ENCODE measurements around the gene RAPGEF1.

The RAPGEF1 gene

DNA sequence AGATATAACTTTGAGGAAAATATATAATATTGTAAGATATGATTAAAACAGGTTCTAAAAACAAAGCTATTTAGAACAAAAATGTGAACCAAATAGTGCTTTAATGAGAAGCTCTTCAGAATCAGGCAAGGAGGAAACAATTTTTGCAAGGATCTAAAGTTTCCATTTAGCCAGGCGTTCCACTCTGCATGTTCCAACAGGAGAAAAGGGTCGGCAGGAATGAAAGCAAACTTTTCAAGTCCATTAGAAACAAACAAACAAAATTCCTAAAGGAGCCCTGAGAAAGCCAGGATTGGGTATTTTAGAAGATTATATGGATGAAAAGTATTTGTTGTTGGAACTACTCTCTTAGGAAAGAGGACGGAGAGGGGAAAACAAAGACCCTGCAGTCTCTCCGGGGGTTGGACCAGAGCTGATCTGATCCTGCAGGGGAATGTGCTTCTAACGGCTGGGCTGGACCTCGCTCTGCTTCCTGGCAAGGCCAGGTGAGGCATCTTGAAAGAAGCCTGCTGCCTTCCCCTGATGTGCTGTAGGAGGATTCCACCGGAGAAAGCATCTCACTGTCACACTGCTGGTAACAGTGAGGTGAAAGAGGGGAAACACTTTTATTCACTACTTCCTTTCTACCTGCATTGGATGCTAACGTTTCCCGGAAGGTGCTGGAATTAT lies 100.0 kb downstream of the RAPGEF1 start:
- H3K4me3 ChIP-seq (ENCODE audit: severe bottlenecking) = no peak overlapping the region
- no peaks in the 10 kb centered on the region for H3K27me3 ChIP-seq (ENCODE audit: insufficient read depth, poor library complexity, severe bottlenecking)
- ATAC-seq (ENCODE audit: low read depth) (0 out of 3 replicates have a peak, but pooled peaks have one; percentile 16), DNase-seq (ENCODE audit: low spot score) (no peak)
- H3K27ac ChIP-seq (ENCODE audit: poor library complexity, severe bottlenecking) = no peak overlapping the region
- TF ChIP-seq, protein P1, sequence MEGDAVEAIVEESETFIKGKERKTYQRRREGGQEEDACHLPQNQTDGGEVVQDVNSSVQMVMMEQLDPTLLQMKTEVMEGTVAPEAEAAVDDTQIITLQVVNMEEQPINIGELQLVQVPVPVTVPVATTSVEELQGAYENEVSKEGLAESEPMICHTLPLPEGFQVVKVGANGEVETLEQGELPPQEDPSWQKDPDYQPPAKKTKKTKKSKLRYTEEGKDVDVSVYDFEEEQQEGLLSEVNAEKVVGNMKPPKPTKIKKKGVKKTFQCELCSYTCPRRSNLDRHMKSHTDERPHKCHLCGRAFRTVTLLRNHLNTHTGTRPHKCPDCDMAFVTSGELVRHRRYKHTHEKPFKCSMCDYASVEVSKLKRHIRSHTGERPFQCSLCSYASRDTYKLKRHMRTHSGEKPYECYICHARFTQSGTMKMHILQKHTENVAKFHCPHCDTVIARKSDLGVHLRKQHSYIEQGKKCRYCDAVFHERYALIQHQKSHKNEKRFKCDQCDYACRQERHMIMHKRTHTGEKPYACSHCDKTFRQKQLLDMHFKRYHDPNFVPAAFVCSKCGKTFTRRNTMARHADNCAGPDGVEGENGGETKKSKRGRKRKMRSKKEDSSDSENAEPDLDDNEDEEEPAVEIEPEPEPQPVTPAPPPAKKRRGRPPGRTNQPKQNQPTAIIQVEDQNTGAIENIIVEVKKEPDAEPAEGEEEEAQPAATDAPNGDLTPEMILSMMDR (IDR thresholded peaks at IDR 0.05; ENCODE audit: poor library complexity, severe bottlenecking) = no peak
- H3K9me3 ChIP-seq (ENCODE audit: severe bottlenecking) = no peaks in the 10 kb centered on the region
- H3K4me1 ChIP-seq (ENCODE audit: insufficient read depth, poor library complexity, severe bottlenecking) = peaks cover 21% of the 10 kb centered on the region
- peaks cover 3% of the 10 kb centered on the region for H3K36me3 ChIP-seq (ENCODE audit: low read depth)

DNA sequence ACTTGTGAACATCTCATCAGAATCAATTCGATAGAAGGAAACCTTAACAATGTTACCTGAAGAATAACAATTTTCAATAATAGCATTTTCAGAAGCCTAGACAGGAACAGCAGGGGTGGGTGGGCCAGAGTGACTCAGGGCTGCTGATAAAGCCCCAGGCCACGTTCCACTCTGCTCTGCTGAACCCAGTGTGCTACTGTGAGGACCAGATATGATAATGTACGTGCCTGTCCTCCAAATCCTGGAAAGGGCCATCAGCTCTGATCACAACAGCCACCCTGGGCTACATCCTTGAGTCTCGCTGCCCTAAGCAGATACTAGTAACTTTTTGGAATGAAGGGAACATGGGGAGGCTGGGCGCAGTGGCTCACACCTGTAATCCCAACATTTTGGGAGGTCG lies 103.3 kb downstream of the RAPGEF1 start:
- ATAC-seq (ENCODE audit: low read depth) (no peak), DNase-seq (ENCODE audit: low spot score) (no peak)
- Histone ChIP-seq H3K27ac (ENCODE audit: poor library complexity, severe bottlenecking) (peak overlapping the region; percentile 90), H3K27me3 (ENCODE audit: insufficient read depth, poor library complexity, severe bottlenecking) (no peaks in the 10 kb centered on the region), H3K4me1 (ENCODE audit: insufficient read depth, poor library complexity, severe bottlenecking) (peaks cover 43% of the 10 kb centered on the region), H3K9me3 (ENCODE audit: severe bottlenecking) (no peaks in the 10 kb centered on the region), H3K4me3 (ENCODE audit: severe bottlenecking) (no peak overlapping the region), H3K36me3 (ENCODE audit: low read depth) (peaks cover 9% of the 10 kb centered on the region)
- TF ChIP-seq, protein P1 (IDR thresholded peaks at IDR 0.05; ENCODE audit: poor library complexity, severe bottlenecking) = no peak

DNA sequence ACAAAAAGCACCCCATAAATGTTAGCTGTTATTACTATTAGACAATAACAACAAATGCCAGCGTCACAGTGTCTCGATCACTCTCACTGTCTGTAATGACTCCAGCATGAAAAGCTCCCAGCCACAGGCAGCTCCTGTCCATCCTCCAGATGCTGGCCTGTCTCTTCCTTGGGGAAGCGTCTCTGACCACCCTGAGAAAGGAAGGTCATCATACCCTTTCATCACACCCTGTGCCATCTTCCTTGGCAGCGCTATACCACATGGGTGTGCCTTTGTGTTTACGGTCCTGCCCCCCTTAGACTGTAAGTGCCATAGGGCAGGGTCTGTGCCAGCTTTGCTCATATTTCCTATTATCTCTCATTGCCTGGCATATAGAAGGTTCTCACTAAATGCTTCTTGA lies 104.0 kb downstream of the RAPGEF1 start:
- H3K27me3 ChIP-seq (ENCODE audit: insufficient read depth, poor library complexity, severe bottlenecking) = no peaks in the 10 kb centered on the region
- peaks cover 9% of the 10 kb centered on the region for H3K36me3 ChIP-seq (ENCODE audit: low read depth)
- no peaks in the 10 kb centered on the region for H3K9me3 ChIP-seq (ENCODE audit: severe bottlenecking)
- no peak for DNase-seq (ENCODE audit: low spot score)
- H3K4me1 ChIP-seq (ENCODE audit: insufficient read depth, poor library complexity, severe bottlenecking) = peaks cover 43% of the 10 kb centered on the region
- no peak overlapping the region for H3K4me3 ChIP-seq (ENCODE audit: severe bottlenecking)
- TF ChIP-seq, protein P1 (IDR thresholded peaks at IDR 0.05; ENCODE audit: poor library complexity, severe bottlenecking) = no peak
- peak overlapping the region; percentile 90 for H3K27ac ChIP-seq (ENCODE audit: poor library complexity, severe bottlenecking)
- ATAC-seq (ENCODE audit: low read depth) = no peak; the same call in 2 of the 3 replicates

DNA sequence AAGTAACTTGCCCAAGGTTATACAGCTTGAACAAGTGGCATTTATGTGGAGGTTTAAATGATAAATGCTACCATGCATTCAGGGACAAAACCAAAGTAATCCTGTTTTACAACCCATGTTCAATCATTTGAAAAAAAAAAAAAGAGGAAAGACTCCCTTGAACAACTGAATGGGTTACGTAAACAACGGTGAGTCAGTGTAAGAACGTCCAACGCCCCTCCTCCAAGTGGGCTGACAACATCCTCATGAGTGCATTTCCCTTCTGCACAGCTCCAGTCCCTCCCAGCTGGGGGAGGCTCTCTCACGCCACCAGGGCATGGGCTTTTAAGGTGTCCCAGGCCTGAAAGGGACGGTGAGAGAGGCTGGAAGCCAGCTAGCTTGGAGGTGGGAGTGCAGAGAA lies 104.6 kb downstream of the RAPGEF1 start:
- Histone ChIP-seq H3K4me3 (ENCODE audit: severe bottlenecking) (no peak overlapping the region), H3K36me3 (ENCODE audit: low read depth) (peaks cover 9% of the 10 kb centered on the region), H3K27me3 (ENCODE audit: insufficient read depth, poor library complexity, severe bottlenecking) (no peaks in the 10 kb centered on the region), H3K4me1 (ENCODE audit: insufficient read depth, poor library complexity, severe bottlenecking) (peaks cover 43% of the 10 kb centered on the region), H3K9me3 (ENCODE audit: severe bottlenecking) (no peaks in the 10 kb centered on the region), H3K27ac (ENCODE audit: poor library complexity, severe bottlenecking) (peak overlapping the region; percentile 90)
- peak; percentile 86 for DNase-seq (ENCODE audit: low spot score)
- peak; percentile 89 for ATAC-seq (ENCODE audit: low read depth)
- TF ChIP-seq, protein P1 (IDR thresholded peaks at IDR 0.05; ENCODE audit: poor library complexity, severe bottlenecking) = no peak

DNA sequence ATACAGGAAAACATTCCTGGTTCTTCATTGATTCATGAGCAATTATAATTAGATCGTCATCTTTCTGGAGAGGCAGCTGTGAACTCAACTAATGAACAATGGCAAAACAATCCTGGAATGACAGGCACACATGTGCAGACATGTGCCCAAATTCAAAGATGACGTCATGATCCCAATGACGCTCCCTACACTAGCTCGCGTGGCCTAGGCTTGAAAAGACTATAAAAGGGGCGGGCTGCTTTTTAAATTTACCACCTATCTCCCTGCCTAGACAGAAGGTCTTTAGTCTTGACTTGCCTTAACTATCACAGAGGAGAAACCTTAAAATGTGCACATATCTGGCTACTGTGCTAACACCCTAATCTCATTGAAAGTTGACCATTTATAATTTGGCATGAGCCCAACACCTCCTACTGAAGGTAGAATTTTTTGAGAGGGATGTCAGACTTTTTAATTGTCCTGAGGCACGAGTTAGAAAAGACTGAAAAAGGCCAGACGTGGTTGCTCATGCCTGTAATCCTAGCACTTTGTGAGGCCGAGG lies 106.3 kb downstream of the RAPGEF1 start:
- Histone ChIP-seq H3K27ac (ENCODE audit: poor library complexity, severe bottlenecking) (peak overlapping the region; percentile 90), H3K9me3 (ENCODE audit: severe bottlenecking) (no peaks in the 10 kb centered on the region), H3K4me3 (ENCODE audit: severe bottlenecking) (no peak overlapping the region), H3K27me3 (ENCODE audit: insufficient read depth, poor library complexity, severe bottlenecking) (no peaks in the 10 kb centered on the region), H3K4me1 (ENCODE audit: insufficient read depth, poor library complexity, severe bottlenecking) (peaks cover 34% of the 10 kb centered on the region), H3K36me3 (ENCODE audit: low read depth) (peaks cover 6% of the 10 kb centered on the region)
- DNase-seq (ENCODE audit: low spot score) (no peak), ATAC-seq (ENCODE audit: low read depth) (peak; percentile 82)
- TF ChIP-seq, protein P1 (IDR thresholded peaks at IDR 0.05; ENCODE audit: poor library complexity, severe bottlenecking) = no peak

All from RWPE2 (cell line).